Occipital lobe (tissue), 2 donors: ENCODE measurements around the gene MITF. TPM values are rescaled to one million over a fixed set of nuclear protein-coding genes. Genes with fewer than 3 reads are reported as not detected.

Experiments
- DNase-seq: peaks from one replicate; lab custom pipeline; 2025; lab: John Stamatoyannopoulos, UW
- total RNA-seq: library from RNA; depleted of rRNA; stranded (reverse); fragments of >200 nt; gene quantifications from one replicate; pipeline ENCODE4 v1.2.3, GENCODE V29; 2014

The MITF gene
- total RNA-seq, 1 donor from 2014 or later, result 2.7 TPM

GRCh38 chr3:69961706-69962439 lies 222.6 kb downstream of the MITF start:
- no peak for DNase-seq

- DNase-seq, result no peak
Measured at GRCh38 chr3:69963643-69964042, 224.4 kb downstream of the MITF start.

- no peak for DNase-seq
Measured at GRCh38 chr3:69967156-69967555, 227.9 kb downstream of the MITF start.

GRCh38 chr3:69970827-69971226 lies 231.6 kb downstream of the MITF start:
- no peak for DNase-seq

- no peak for DNase-seq
Measured at GRCh38 chr3:69972672-69973071, 233.4 kb downstream of the MITF start.

- DNase-seq, result no peak
Measured at GRCh38 chr3:69976021-69976420, 236.8 kb downstream of the MITF start.

- DNase-seq, result no peak
Measured at GRCh38 chr3:69983546-69984265, 244.4 kb downstream of the MITF start.

GRCh38 chr3:69985266-69985665 lies 246.0 kb downstream of the MITF start:
- DNase-seq, result no peak

GRCh38 chr3:69986419-69986818 lies 247.2 kb downstream of the MITF start:
- no peak for DNase-seq

- no peak for DNase-seq
Measured at GRCh38 chr3:69987833-69988232, 248.6 kb downstream of the MITF start.

- DNase-seq, result no peak
Measured at GRCh38 chr3:69993757-69994156, 254.5 kb downstream of the MITF start.

- no peak for DNase-seq
Measured at GRCh38 chr3:69994919-69995318, 255.7 kb downstream of the MITF start.

GRCh38 chr3:69997631-69998307 lies 258.5 kb downstream of the MITF start:
- no peak for DNase-seq

- no peak for DNase-seq
Measured at GRCh38 chr3:69998759-69999139, 259.5 kb downstream of the MITF start.

GRCh38 chr3:69999140-70000027 lies 260.1 kb downstream of the MITF start, which contains the start of gene SAMMSON:
TSS of gene SAMMSON (plus strand) at chr3:69999733.
- no peak for DNase-seq

GRCh38 chr3:70000028-70000410 lies 260.8 kb downstream of the MITF start:
- DNase-seq, result no peak

- peak; percentile 46 for DNase-seq
Measured at GRCh38 chr3:70000563-70001081, 261.4 kb downstream of the MITF start.

GRCh38 chr3:70003119-70003518 lies 263.9 kb downstream of the MITF start:
- DNase-seq, result no peak

GRCh38 chr3:70006089-70006488 lies 266.8 kb downstream of the MITF start:
- DNase-seq, result no peak

GRCh38 chr3:70010346-70010745 lies 271.1 kb downstream of the MITF start:
- DNase-seq, result no peak

GRCh38 chr3:70011582-70011981 lies 272.3 kb downstream of the MITF start:
- no peak for DNase-seq
